ENCODE results near the gene PAK6. TPM values are rescaled to one million over a fixed set of nuclear protein-coding genes. Genes with fewer than 3 reads are reported as not detected.

Gene PAK6
- total RNA-seq, 1 donor from 2014 or later: 0.31 TPM

GRCh38 chr15:40226736-40227135, 12.1 kb upstream of the PAK6 start:
- TF ChIP-seq, protein P1, sequence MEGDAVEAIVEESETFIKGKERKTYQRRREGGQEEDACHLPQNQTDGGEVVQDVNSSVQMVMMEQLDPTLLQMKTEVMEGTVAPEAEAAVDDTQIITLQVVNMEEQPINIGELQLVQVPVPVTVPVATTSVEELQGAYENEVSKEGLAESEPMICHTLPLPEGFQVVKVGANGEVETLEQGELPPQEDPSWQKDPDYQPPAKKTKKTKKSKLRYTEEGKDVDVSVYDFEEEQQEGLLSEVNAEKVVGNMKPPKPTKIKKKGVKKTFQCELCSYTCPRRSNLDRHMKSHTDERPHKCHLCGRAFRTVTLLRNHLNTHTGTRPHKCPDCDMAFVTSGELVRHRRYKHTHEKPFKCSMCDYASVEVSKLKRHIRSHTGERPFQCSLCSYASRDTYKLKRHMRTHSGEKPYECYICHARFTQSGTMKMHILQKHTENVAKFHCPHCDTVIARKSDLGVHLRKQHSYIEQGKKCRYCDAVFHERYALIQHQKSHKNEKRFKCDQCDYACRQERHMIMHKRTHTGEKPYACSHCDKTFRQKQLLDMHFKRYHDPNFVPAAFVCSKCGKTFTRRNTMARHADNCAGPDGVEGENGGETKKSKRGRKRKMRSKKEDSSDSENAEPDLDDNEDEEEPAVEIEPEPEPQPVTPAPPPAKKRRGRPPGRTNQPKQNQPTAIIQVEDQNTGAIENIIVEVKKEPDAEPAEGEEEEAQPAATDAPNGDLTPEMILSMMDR (IDR thresholded peaks at IDR 0.05; ENCODE audit: unreplicated experiment): no peak
- H3K27me3 Mint-ChIP-seq (ENCODE audit: unreplicated experiment): no peaks in the 10 kb centered on the region
- no peaks in the 10 kb centered on the region for H3K36me3 Mint-ChIP-seq (ENCODE audit: low read depth, unreplicated experiment)
- no peaks in the 10 kb centered on the region for H3K9me3 Mint-ChIP-seq (ENCODE audit: unreplicated experiment)
- H3K4me1 Mint-ChIP-seq (ENCODE audit: unreplicated experiment): no peaks in the 10 kb centered on the region
- DNase-seq (ENCODE audit: low spot score): no peak
- no peak overlapping the region for H3K27ac Mint-ChIP-seq (ENCODE audit: unreplicated experiment)
- no peak overlapping the region for H3K4me3 Mint-ChIP-seq (ENCODE audit: unreplicated experiment)

GRCh38 chr15:40229316-40229715, 9.5 kb upstream of the PAK6 start:
- no peaks in the 10 kb centered on the region for H3K9me3 Mint-ChIP-seq (ENCODE audit: unreplicated experiment)
- H3K27me3 Mint-ChIP-seq (ENCODE audit: unreplicated experiment): no peaks in the 10 kb centered on the region
- H3K27ac Mint-ChIP-seq (ENCODE audit: unreplicated experiment): no peak overlapping the region
- H3K4me1 Mint-ChIP-seq (ENCODE audit: unreplicated experiment): no peaks in the 10 kb centered on the region
- H3K36me3 Mint-ChIP-seq (ENCODE audit: low read depth, unreplicated experiment): no peaks in the 10 kb centered on the region
- no peak for DNase-seq (ENCODE audit: low spot score)
- H3K4me3 Mint-ChIP-seq (ENCODE audit: unreplicated experiment): no peak overlapping the region
- TF ChIP-seq, protein P1 (IDR thresholded peaks at IDR 0.05; ENCODE audit: unreplicated experiment): no peak

GRCh38 chr15:40229956-40230355, 8.9 kb upstream of the PAK6 start:
- TF ChIP-seq, protein P1 (IDR thresholded peaks at IDR 0.05; ENCODE audit: unreplicated experiment): no peak
- H3K4me1 Mint-ChIP-seq (ENCODE audit: unreplicated experiment): no peaks in the 10 kb centered on the region
- no peak overlapping the region for H3K27ac Mint-ChIP-seq (ENCODE audit: unreplicated experiment)

GRCh38 chr15:40232625-40233070, 6.2 kb upstream of the PAK6 start:
- DNase-seq (ENCODE audit: low spot score): no peak
- Mint-ChIP-seq H3K27ac (ENCODE audit: unreplicated experiment) (no peak overlapping the region), H3K27me3 (ENCODE audit: unreplicated experiment) (no peaks in the 10 kb centered on the region), H3K4me1 (ENCODE audit: unreplicated experiment) (no peaks in the 10 kb centered on the region), H3K9me3 (ENCODE audit: unreplicated experiment) (no peaks in the 10 kb centered on the region), H3K36me3 (ENCODE audit: low read depth, unreplicated experiment) (no peaks in the 10 kb centered on the region), H3K4me3 (ENCODE audit: unreplicated experiment) (no peak overlapping the region)
- TF ChIP-seq, protein P1 (IDR thresholded peaks at IDR 0.05; ENCODE audit: unreplicated experiment): no peak

More at GRCh38 chr15:40229956-40230355, 8.9 kb upstream of the PAK6 start:
- Mint-ChIP-seq H3K27me3 (ENCODE audit: unreplicated experiment) (no peaks in the 10 kb centered on the region), H3K9me3 (ENCODE audit: unreplicated experiment) (no peaks in the 10 kb centered on the region), H3K36me3 (ENCODE audit: low read depth, unreplicated experiment) (no peaks in the 10 kb centered on the region), H3K4me3 (ENCODE audit: unreplicated experiment) (no peak overlapping the region)
- no peak for DNase-seq (ENCODE audit: low spot score)

GRCh38 chr15:40233727-40234577, 4.9 kb upstream of the PAK6 start:
- TF ChIP-seq, protein P1 (IDR thresholded peaks at IDR 0.05; ENCODE audit: unreplicated experiment): no peak
- Mint-ChIP-seq H3K27ac (ENCODE audit: unreplicated experiment) (no peak overlapping the region), H3K4me1 (ENCODE audit: unreplicated experiment) (peaks cover 5% of the 10 kb centered on the region)

More at GRCh38 chr15:40233727-40234577, 4.9 kb upstream of the PAK6 start:
- no peak for DNase-seq (ENCODE audit: low spot score)
- Mint-ChIP-seq H3K36me3 (ENCODE audit: low read depth, unreplicated experiment) (no peaks in the 10 kb centered on the region), H3K4me3 (ENCODE audit: unreplicated experiment) (no peak overlapping the region), H3K27me3 (ENCODE audit: unreplicated experiment) (peaks cover 8% of the 10 kb centered on the region), H3K9me3 (ENCODE audit: unreplicated experiment) (no peaks in the 10 kb centered on the region)

Measured in endothelial cell (in vitro differentiated cells).